HepG2 (cell line): Measurements from ENCODE around the gene RUSC1. TPM values are rescaled to one million over a fixed set of nuclear protein-coding genes. Genes with fewer than 3 reads are reported as not detected.

Experiments
- BORCS8-MEF2B ChIP-seq: sonication (generic); formaldehyde crosslinking; IDR thresholded peaks from 2 replicates; pipeline ENCODE4 v1.8.0; 2022; ENCODE audit warnings: mild to moderate bottlenecking, missing genetic modification reagents
- CENPT ChIP-seq: sonication (generic); formaldehyde crosslinking; IDR thresholded peaks from 2 replicates; pipeline ENCODE4 v1.8.0; 2022; ENCODE audit warnings: low read depth, mild to moderate bottlenecking, moderate library complexity, missing genetic modification reagents
- FOSL2 ChIP-seq: sonication (generic); formaldehyde crosslinking; IDR thresholded peaks from 2 replicates; pipeline ENCODE4 v1.4.0; 2020; ENCODE audit warnings: missing genetic modification reagents
- HBP1 ChIP-seq: IDR thresholded peaks from 2 replicates; pipeline ENCODE4 v1.6.1; 2016; ENCODE audit warnings: low read depth, control low read depth
- HCFC1 ChIP-seq: fragments of 150-350 bp; IDR thresholded peaks from 2 replicates; pipeline ENCODE4 v1.6.1; 2014; ENCODE audit warnings: low read depth, low read length
- MIER2 ChIP-seq: IDR thresholded peaks from 2 replicates; pipeline ENCODE4 v1.6.1; 2016; ENCODE audit warnings: missing biosample characterization, missing genetic modification reagents
- NFATC3 ChIP-seq: sonication (generic); formaldehyde crosslinking; IDR thresholded peaks from 2 replicates; pipeline ENCODE4 v1.5.1; 2020; ENCODE audit warnings: mild to moderate bottlenecking, missing genetic modification reagents
- PATZ1 ChIP-seq: sonication (generic); formaldehyde crosslinking; IDR thresholded peaks from 2 replicates; pipeline ENCODE4 v1.4.0; 2020; ENCODE audit warnings: missing genetic modification reagents
- POGK ChIP-seq: sonication (generic); formaldehyde crosslinking; conservative IDR thresholded peaks from 2 replicates; pipeline ENCODE4 v1.8.0; 2022; ENCODE audit warnings: mild to moderate bottlenecking, moderate library complexity, missing genetic modification reagents
- SAP130 ChIP-seq: IDR thresholded peaks from 2 replicates; pipeline ENCODE4 v1.6.1; 2016; ENCODE audit warnings: low read depth
- SIN3A ChIP-seq: IDR thresholded peaks from 2 replicates; pipeline ENCODE4 v1.6.1; 2011; ENCODE audit warnings: low read depth, mild to moderate bottlenecking, control low read depth, low read length, borderline replicate concordance
- SMYD3 ChIP-seq: sonication (generic); formaldehyde crosslinking; IDR thresholded peaks from 2 replicates; pipeline ENCODE4 v1.8.1; 2023; ENCODE audit warnings: mild to moderate bottlenecking, missing genetic modification reagents
- SNAPC5 ChIP-seq: sonication (generic); formaldehyde crosslinking; IDR thresholded peaks from 2 replicates; pipeline ENCODE4 v1.8.1; 2023; ENCODE audit warnings: mild to moderate bottlenecking, missing genetic modification reagents, borderline replicate concordance
- TEAD3 ChIP-seq: optimal IDR thresholded peaks from 2 replicates; pipeline ENCODE3; 2016; ENCODE audit warnings: borderline replicate concordance
- TFDP1 ChIP-seq: IDR thresholded peaks from 2 replicates; pipeline ENCODE4 v1.6.1; 2016; ENCODE audit warnings: missing compliant biosample characterization, missing genetic modification reagents, borderline replicate concordance
- ZNF33A ChIP-seq: sonication (generic); formaldehyde crosslinking; IDR thresholded peaks from 2 replicates; pipeline ENCODE4 v1.5.1; 2020; ENCODE audit warnings: missing genetic modification reagents, mild to moderate bottlenecking, moderate library complexity, borderline replicate concordance
- ZNF710 ChIP-seq: sonication (generic); formaldehyde crosslinking; IDR thresholded peaks from 2 replicates; pipeline ENCODE4 v1.5.0; 2020; ENCODE audit warnings: mild to moderate bottlenecking, missing genetic modification reagents, borderline replicate concordance
- ZNF761 ChIP-seq: sonication (generic); formaldehyde crosslinking; conservative IDR thresholded peaks from 2 replicates; pipeline ENCODE4 v1.4.0; 2020; ENCODE audit warnings: mild to moderate bottlenecking, missing genetic modification reagents
- ZNF879 ChIP-seq: sonication (generic); formaldehyde crosslinking; IDR thresholded peaks from 2 replicates; pipeline ENCODE4 v1.8.1; 2023; ENCODE audit warnings: missing genetic modification reagents
- ZSCAN21 ChIP-seq: sonication (generic); formaldehyde crosslinking; IDR thresholded peaks from 2 replicates; pipeline ENCODE4 v1.8.0; 2022; ENCODE audit warnings: mild to moderate bottlenecking, missing genetic modification reagents, moderate library complexity, borderline replicate concordance
- polyA plus RNA-seq, 8 experiments: library from polyadenylated mRNA; depleted of rRNA in 3 of 8; stranded (reverse) in 7 of 8; unstranded in 1 of 8; fragments of >200 nt; fragmentation: Illumina TruSeq in 4 of 8; extraction: Trizol in 4 of 8; gene quantifications; 2 replicates each; pipeline versions ENCODE4 v1.2.1 to v1.2.3, GENCODE V29; 2011 to 2016; ENCODE audit warnings: low read depth in 4 of 8, missing spikeins in 1 of 8, mixed read lengths in 1 of 8; ENCODE audit not compliant: insufficient read depth in 1 of 8
- total RNA-seq, 5 experiments: library from RNA; depleted of rRNA; stranded (reverse); fragments of >200 nt; fragmentation: Illumina TruSeq; extraction: Trizol; gene quantifications; 2 replicates each; pipeline ENCODE4 v1.2.3, GENCODE V29; 2016; ENCODE audit warnings: low read depth in 1 of 5

The RUSC1 gene
- total and polyA plus RNA-seq, 2 of the 13 experiments (the other 11 are each of a cell fraction or from before 2014, with no cell fraction given), result 18.7 to 20.4 TPM

- TF ChIP-seq PATZ1 (CRISPR knock-in tag) (peak; percentile 47; the same call in 1 of the 2 replicates), SIN3A (peak; percentile 95), POGK (CRISPR knock-in tag) (0 out of 2 replicates have a peak, but pooled peaks have one; percentile 22), ZNF761 (CRISPR knock-in tag) (no peak), TFDP1 (CRISPR knock-in tag) (no peak), SNAPC5 (CRISPR knock-in tag) (no peak), CENPT (CRISPR knock-in tag) (no peak), NFATC3 (CRISPR knock-in tag) (no peak), ZNF710 (CRISPR knock-in tag) (0 out of 2 replicates have a peak, but pooled peaks have one; percentile 33), ZSCAN21 (CRISPR knock-in tag) (0 out of 2 replicates have a peak, but pooled peaks have one; percentile 10), ZNF33A (CRISPR knock-in tag) (no peak), FOSL2 (peak; percentile 5; the same call in 1 of the 2 replicates), SMYD3 (CRISPR knock-in tag) (no peak), MIER2 (peak; percentile 92), BORCS8-MEF2B (CRISPR knock-in tag) (peak; percentile 73), ZNF879 (CRISPR knock-in tag) (peak; percentile 74; the same call in 1 of the 2 replicates), HBP1 (CRISPR knock-in tag) (peak; percentile 85; the same call in 1 of the 2 replicates), SAP130 (CRISPR knock-in tag) (peak; percentile 86), HCFC1 (no peak), TEAD3 (CRISPR knock-in tag) (peak; percentile 33)
Observed at GRCh38 chr1:155277902-155278688, 42.6 kb upstream of the RUSC1 start (continued).
